K562 (cell line): ENCODE results near the gene KNSTRN. TPM values are rescaled to one million over a fixed set of nuclear protein-coding genes. Genes with fewer than 3 reads are reported as not detected.

Experiments used
- ARID2 ChIP-seq: fragments of 450-650 bp; IDR thresholded peaks from 2 replicates; pipeline ENCODE4 v1.6.1; 2017; ENCODE audit warnings: antibody characterized with exemption, mild to moderate bottlenecking
- ARID3A ChIP-seq: IDR thresholded peaks from 2 replicates; pipeline ENCODE4 v1.6.1; 2012; ENCODE audit warnings: low read depth, low read length, improper control_type of control experiment, borderline replicate concordance
- BCOR ChIP-seq: fragments of 450-650 bp; IDR thresholded peaks from 2 replicates; pipeline ENCODE4 v1.6.1; 2016
- CLOCK ChIP-seq: fragments of 250-450 bp; sonication (Bioruptor Pico); IDR thresholded peaks from 2 replicates; pipeline ENCODE4 v1.4.0; 2020; ENCODE audit warnings: mild to moderate bottlenecking, moderate library complexity, borderline replicate concordance
- CXXC5 ChIP-seq: fragments of 250-450 bp; sonication (Bioruptor Pico); IDR thresholded peaks from 2 replicates; pipeline ENCODE4 v1.8.0; 2022; ENCODE audit warnings: inconsistent platforms, mild to moderate bottlenecking, moderate library complexity
- DDX20 ChIP-seq: fragments of 450-650 bp; IDR thresholded peaks from 2 replicates; pipeline ENCODE4 v1.6.1; 2016; ENCODE audit warnings: missing genetic modification characterization, low read depth, mild to moderate bottlenecking, missing compliant biosample characterization, moderate library complexity
- ELF4 ChIP-seq: fragments of 450-650 bp; formaldehyde crosslinking; IDR thresholded peaks from 2 replicates; pipeline ENCODE4 v1.4.0; 2022; ENCODE audit warnings: missing genetic modification characterization
- FOXA1 ChIP-seq: fragments of 450-650 bp; IDR thresholded peaks from 2 replicates; pipeline ENCODE4 v1.6.1; 2016; ENCODE audit warnings: mild to moderate bottlenecking, borderline replicate concordance
- HDAC2 ChIP-seq: fragments of 450-650 bp; IDR thresholded peaks from 2 replicates; pipeline ENCODE4 v1.6.1; 2016; ENCODE audit warnings: mild to moderate bottlenecking
- HLTF ChIP-seq: fragments of 450-650 bp; IDR thresholded peaks from 2 replicates; pipeline ENCODE4 v1.6.1; 2016
- PHF20 ChIP-seq: fragments of 450-650 bp; IDR thresholded peaks from 2 replicates; pipeline ENCODE4 v1.6.1; 2018; ENCODE audit not compliant: partially characterized antibody
- SMAD1 ChIP-seq: fragments of 150-350 bp; IDR thresholded peaks from 2 replicates; pipeline ENCODE4 v1.6.1; 2014; ENCODE audit warnings: low read length, low read depth; ENCODE audit not compliant: partially characterized antibody
- SMAD2 ChIP-seq: fragments of 150-350 bp; IDR thresholded peaks from 2 replicates; pipeline ENCODE4 v1.6.1; 2014; ENCODE audit warnings: low read depth, mild to moderate bottlenecking, low read length
- STAT5A ChIP-seq: IDR thresholded peaks from 2 replicates; pipeline ENCODE4 v1.6.1; 2012; ENCODE audit warnings: low read length, inconsistent platforms, borderline replicate concordance
- ZEB2 ChIP-seq: fragments of 450-650 bp; IDR thresholded peaks from 2 replicates; pipeline ENCODE4 v1.6.1; 2016
- ZNF23 ChIP-seq: fragments of 250-450 bp; sonication (Bioruptor Pico); IDR thresholded peaks from 2 replicates; pipeline ENCODE4 v1.4.0; 2020; ENCODE audit warnings: mild to moderate bottlenecking
- ZNF277 ChIP-seq: fragments of 250-450 bp; sonication (Bioruptor Pico); IDR thresholded peaks from 2 replicates; pipeline ENCODE4 v1.8.0; 2022; ENCODE audit warnings: inconsistent platforms, mild to moderate bottlenecking, moderate library complexity, borderline replicate concordance
- polyA plus RNA-seq, 8 experiments: library from polyadenylated mRNA; depleted of rRNA in 4 of 8; stranded (reverse) in 5 of 8; unstranded in 3 of 8; fragments of >200 nt; fragmentation: Nextera tagmentation in 2 of 8; fragmentation: Illumina TruSeq in 1 of 8; extraction: Ambion mirVana in 2 of 8; extraction: Trizol in 1 of 8; gene quantifications; 2 replicates each; pipeline versions ENCODE4 v1.2.1 to v1.2.3, GENCODE V29; 2011 to 2014; ENCODE audit warnings: inconsistent platforms in 1 of 8, missing spikeins in 1 of 8
- total RNA-seq, 7 experiments: library from RNA; depleted of rRNA in 6 of 7; stranded (reverse); fragments of >200 nt in 6 of 7; fragmentation: Illumina TruSeq in 2 of 7; extraction: Trizol in 2 of 7; gene quantifications; 2 replicates each; pipeline versions ENCODE4 v1.2.1 to v1.2.3, GENCODE V29; 2011 to 2021; ENCODE audit warnings: low replicate concordance in 1 of 7
- TF ChIP-seq, protein P1 (sequence below): fragments of 250-450 bp; sonication (Bioruptor Pico); IDR thresholded peaks from 2 replicates; pipeline ENCODE4 v1.8.0; 2021; ENCODE audit warnings: moderate library complexity, mild to moderate bottlenecking, inconsistent platforms
- TF ChIP-seq, protein P2 (sequence below): fragments of 200-800 bp; sonication (Bioruptor generic); IDR thresholded peaks from 2 replicates; pipeline ENCODE4 v1.6.1; 2017; ENCODE audit warnings: missing genetic modification characterization, missing compliant biosample characterization

Gene KNSTRN
- total and polyA plus RNA-seq, 9 of the 15 experiments (the other 6 are each of a cell fraction or from before 2014, with no cell fraction given): 48.7 to 88.2 (median 66.3) TPM

GRCh38 chr15:40357723-40358470 lies 24.6 kb upstream of the KNSTRN start, which contains the start of gene DISP2 (continued):
- TF ChIP-seq ZNF277 (CRISPR knock-in tag) (no peak), HDAC2 (no peak), BCOR (no peak), DDX20 (tag) (no peak), ARID3A (no peak), HLTF (no peak), ZNF23 (CRISPR knock-in tag) (no peak), FOXA1 (no peak), SMAD1 (no peak), STAT5A (no peak), CLOCK (CRISPR knock-in tag) (no peak), SMAD2 (no peak), PHF20 (no peak), ZEB2 (no peak), ELF4 (CRISPR knock-in tag) (no peak), ARID2 (no peak), CXXC5 (CRISPR knock-in tag) (peak; percentile 77)
- TF ChIP-seq, protein P1, sequence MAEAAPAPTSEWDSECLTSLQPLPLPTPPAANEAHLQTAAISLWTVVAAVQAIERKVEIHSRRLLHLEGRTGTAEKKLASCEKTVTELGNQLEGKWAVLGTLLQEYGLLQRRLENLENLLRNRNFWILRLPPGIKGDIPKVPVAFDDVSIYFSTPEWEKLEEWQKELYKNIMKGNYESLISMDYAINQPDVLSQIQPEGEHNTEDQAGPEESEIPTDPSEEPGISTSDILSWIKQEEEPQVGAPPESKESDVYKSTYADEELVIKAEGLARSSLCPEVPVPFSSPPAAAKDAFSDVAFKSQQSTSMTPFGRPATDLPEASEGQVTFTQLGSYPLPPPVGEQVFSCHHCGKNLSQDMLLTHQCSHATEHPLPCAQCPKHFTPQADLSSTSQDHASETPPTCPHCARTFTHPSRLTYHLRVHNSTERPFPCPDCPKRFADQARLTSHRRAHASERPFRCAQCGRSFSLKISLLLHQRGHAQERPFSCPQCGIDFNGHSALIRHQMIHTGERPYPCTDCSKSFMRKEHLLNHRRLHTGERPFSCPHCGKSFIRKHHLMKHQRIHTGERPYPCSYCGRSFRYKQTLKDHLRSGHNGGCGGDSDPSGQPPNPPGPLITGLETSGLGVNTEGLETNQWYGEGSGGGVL (CRISPR knock-in tag): no peak
- TF ChIP-seq, protein P2, sequence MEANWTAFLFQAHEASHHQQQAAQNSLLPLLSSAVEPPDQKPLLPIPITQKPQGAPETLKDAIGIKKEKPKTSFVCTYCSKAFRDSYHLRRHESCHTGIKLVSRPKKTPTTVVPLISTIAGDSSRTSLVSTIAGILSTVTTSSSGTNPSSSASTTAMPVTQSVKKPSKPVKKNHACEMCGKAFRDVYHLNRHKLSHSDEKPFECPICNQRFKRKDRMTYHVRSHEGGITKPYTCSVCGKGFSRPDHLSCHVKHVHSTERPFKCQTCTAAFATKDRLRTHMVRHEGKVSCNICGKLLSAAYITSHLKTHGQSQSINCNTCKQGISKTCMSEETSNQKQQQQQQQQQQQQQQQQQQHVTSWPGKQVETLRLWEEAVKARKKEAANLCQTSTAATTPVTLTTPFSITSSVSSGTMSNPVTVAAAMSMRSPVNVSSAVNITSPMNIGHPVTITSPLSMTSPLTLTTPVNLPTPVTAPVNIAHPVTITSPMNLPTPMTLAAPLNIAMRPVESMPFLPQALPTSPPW (CRISPR knock-in tag): peak; percentile 29; the same call in 1 of the 2 replicates
